G401.6 (cell line): Measurements from ENCODE around the gene SH3PXD2B.
A peak's percentile ranks its signal among the peaks of the same experiment; 100 is the strongest.
"Not testable (repeated sequence)": the region's sequence is repeated elsewhere in the genome, so short reads cannot be mapped to it uniquely, and the experiment has no call there.

Experiments
- FAIRE-seq: peaks from 2 replicates; lab custom pipeline; 2012; peaks lifted over from hg19 to GRCh38; lab: Jason Lieb, UNC

The SH3PXD2B gene

GRCh38 chr5:172485511-172486202, 31.3 kb upstream of the SH3PXD2B start:
- FAIRE-seq: no peak

- no peak for FAIRE-seq
Measured at GRCh38 chr5:172484664-172485063, 30.3 kb upstream of the SH3PXD2B start.

GRCh38 chr5:172482156-172483020, 28.1 kb upstream of the SH3PXD2B start:
- FAIRE-seq: no peak

- no peak for FAIRE-seq
Measured at GRCh38 chr5:172481011-172481800, 26.9 kb upstream of the SH3PXD2B start.

GRCh38 chr5:172479784-172480115, 25.4 kb upstream of the SH3PXD2B start:
- FAIRE-seq: no peak

GRCh38 chr5:172479034-172479783, 24.9 kb upstream of the SH3PXD2B start:
- peak; percentile 83 for FAIRE-seq

GRCh38 chr5:172478695-172479033, 24.3 kb upstream of the SH3PXD2B start:
- not testable (repeated sequence) for FAIRE-seq

GRCh38 chr5:172478256-172478655, 23.9 kb upstream of the SH3PXD2B start:
- FAIRE-seq: no peak

GRCh38 chr5:172477466-172477865, 23.1 kb upstream of the SH3PXD2B start:
- no peak for FAIRE-seq

- no peak for FAIRE-seq
Measured at GRCh38 chr5:172474293-172474692, 20.0 kb upstream of the SH3PXD2B start.

GRCh38 chr5:172473427-172473826, 19.1 kb upstream of the SH3PXD2B start:
- no peak for FAIRE-seq

GRCh38 chr5:172469697-172470096, 15.4 kb upstream of the SH3PXD2B start:
- no peak for FAIRE-seq

- FAIRE-seq: no peak
Measured at GRCh38 chr5:172466062-172466461, 11.7 kb upstream of the SH3PXD2B start.

- FAIRE-seq: no peak
Measured at GRCh38 chr5:172463031-172463430, 8.7 kb upstream of the SH3PXD2B start.

- no peak for FAIRE-seq
Measured at GRCh38 chr5:172459783-172460165, 5.4 kb upstream of the SH3PXD2B start.

- no peak for FAIRE-seq
Measured at GRCh38 chr5:172458976-172459782, 4.9 kb upstream of the SH3PXD2B start.

GRCh38 chr5:172456076-172456722, 1.9 kb upstream of the SH3PXD2B start:
- FAIRE-seq: no peak

GRCh38 chr5:172455511-172456061, 1.3 kb upstream of the SH3PXD2B start:
- no peak for FAIRE-seq

GRCh38 chr5:172455087-172455381, 709 bp upstream of the SH3PXD2B start:
- FAIRE-seq: no peak

- no peak for FAIRE-seq
Measured at GRCh38 chr5:172453986-172454357, 353 bp downstream of the SH3PXD2B start.
